ENCODE measurements around the gene C14orf132.

The C14orf132 gene

DNA sequence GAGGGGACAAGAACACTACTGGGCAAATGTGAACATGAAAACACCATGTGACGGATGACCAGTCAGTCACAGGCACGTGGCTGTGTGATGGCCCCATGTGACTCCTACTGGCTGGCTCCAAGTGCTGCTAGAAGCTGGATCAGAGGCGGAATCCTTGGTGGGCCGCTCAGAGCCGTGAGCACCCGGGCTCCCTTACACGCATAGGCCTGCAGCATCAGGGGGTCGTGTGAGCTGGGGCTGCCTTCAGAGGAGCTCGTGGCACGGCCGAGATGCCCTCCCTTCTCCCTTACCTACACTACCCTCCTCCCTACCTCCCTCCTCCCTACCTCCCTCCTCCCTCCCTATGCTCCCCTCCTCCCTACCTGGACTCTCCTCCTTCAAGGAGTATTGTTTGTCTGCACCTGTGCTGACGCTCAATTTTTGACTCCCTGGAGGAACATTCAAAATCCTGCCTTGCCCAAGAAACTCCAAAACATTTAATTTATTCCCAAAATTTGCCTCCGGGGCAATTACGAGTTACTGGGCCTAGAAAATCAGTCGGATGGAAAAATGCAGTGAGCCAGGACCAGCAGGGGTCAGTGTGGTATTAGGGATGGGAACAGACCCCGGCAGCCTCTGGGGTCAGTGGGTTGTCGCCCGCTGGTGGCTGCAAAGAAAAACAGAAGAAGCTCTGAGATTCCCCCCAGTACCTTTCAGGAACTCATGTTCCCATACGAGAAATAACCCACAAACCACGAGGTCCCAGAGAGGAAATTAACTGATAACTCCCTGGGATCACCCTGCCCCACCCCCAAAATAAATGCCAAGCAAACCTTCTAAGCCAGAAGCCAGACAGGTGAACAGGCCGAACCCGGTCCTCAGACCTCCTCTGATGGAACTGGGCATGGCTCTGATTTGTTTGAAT is 61.3 kb downstream of the C14orf132 start:
- no peaks in the 10 kb centered on the region for H3K9me2 ChIP-seq (ENCODE audit: low read depth, low read length)
- no peaks in the 10 kb centered on the region for H3F3A ChIP-seq (ENCODE audit: insufficient read depth, low read length)
- H4K20me1 ChIP-seq (ENCODE audit: insufficient read depth, low read length), result no peaks in the 10 kb centered on the region
- H3K9me3 ChIP-seq (ENCODE audit: low read length), result no peaks in the 10 kb centered on the region
- H3K27ac ChIP-seq (ENCODE audit: low read depth, low read length, poor library complexity, severe bottlenecking), result no peak overlapping the region
- TF ChIP-seq EZH2 (IDR thresholded peaks at IDR 0.05; ENCODE audit: borderline replicate concordance, low read length) (no peak), CTCF (IDR thresholded peaks at IDR 0.05; ENCODE audit: low read length) (peak; percentile 99)
- peaks cover 12% of the 10 kb centered on the region for H3K4me1 ChIP-seq (ENCODE audit: insufficient read depth, low read length, severe bottlenecking)
- H3K4me2 ChIP-seq (ENCODE audit: low read length), result no peak overlapping the region
- no peaks in the 10 kb centered on the region for H3K79me2 ChIP-seq (ENCODE audit: insufficient read depth, low read length)
- no peak overlapping the region for H3K4me3 ChIP-seq (ENCODE audit: low read depth, low read length, poor library complexity, severe bottlenecking)
- no peaks in the 10 kb centered on the region for H3K36me3 ChIP-seq (ENCODE audit: insufficient read depth, low read length)
- H3K27me3 ChIP-seq (ENCODE audit: insufficient read depth, low read length), result no peaks in the 10 kb centered on the region
- H2AFZ ChIP-seq (ENCODE audit: low read length), result no peak overlapping the region
- H3K9ac ChIP-seq (ENCODE audit: low read length), result no peak overlapping the region

GRCh38 chr14:96102081-96102856 is 63.1 kb downstream of the C14orf132 start:
- Histone ChIP-seq H3K27ac (ENCODE audit: low read depth, low read length, poor library complexity, severe bottlenecking) (no peak overlapping the region), H3K9me2 (ENCODE audit: low read depth, low read length) (no peaks in the 10 kb centered on the region), H3K4me3 (ENCODE audit: low read depth, low read length, poor library complexity, severe bottlenecking) (no peak overlapping the region)

GRCh38 chr14:96103075-96103474 is 63.9 kb downstream of the C14orf132 start:
- Histone ChIP-seq H3K9me2 (ENCODE audit: low read depth, low read length) (no peaks in the 10 kb centered on the region), H3K9me3 (ENCODE audit: low read length) (no peaks in the 10 kb centered on the region), H3K4me2 (ENCODE audit: low read length) (no peak overlapping the region), H4K20me1 (ENCODE audit: insufficient read depth, low read length) (no peaks in the 10 kb centered on the region), H3K27me3 (ENCODE audit: insufficient read depth, low read length) (no peaks in the 10 kb centered on the region; the same call in 1 of the 2 replicates), H3K4me1 (ENCODE audit: insufficient read depth, low read length, severe bottlenecking) (peaks cover 12% of the 10 kb centered on the region), H3F3A (ENCODE audit: insufficient read depth, low read length) (no peaks in the 10 kb centered on the region), H3K36me3 (ENCODE audit: insufficient read depth, low read length) (no peaks in the 10 kb centered on the region), H2AFZ (ENCODE audit: low read length) (no peak overlapping the region), H3K4me3 (ENCODE audit: low read depth, low read length, poor library complexity, severe bottlenecking) (no peak overlapping the region), H3K9ac (ENCODE audit: low read length) (no peak overlapping the region), H3K79me2 (ENCODE audit: insufficient read depth, low read length) (no peaks in the 10 kb centered on the region), H3K27ac (ENCODE audit: low read depth, low read length, poor library complexity, severe bottlenecking) (no peak overlapping the region)
- TF ChIP-seq CTCF (IDR thresholded peaks at IDR 0.05; ENCODE audit: low read length) (no peak), EZH2 (IDR thresholded peaks at IDR 0.05; ENCODE audit: borderline replicate concordance, low read length) (no peak)

More at GRCh38 chr14:96102081-96102856, 63.1 kb downstream of the C14orf132 start:
- no peaks in the 10 kb centered on the region for H3K36me3 ChIP-seq (ENCODE audit: insufficient read depth, low read length)
- no peak overlapping the region for H3K9ac ChIP-seq (ENCODE audit: low read length)
- no peaks in the 10 kb centered on the region; the same call in 1 of the 2 replicates for H3K27me3 ChIP-seq (ENCODE audit: insufficient read depth, low read length)
- peaks cover 12% of the 10 kb centered on the region for H3K4me1 ChIP-seq (ENCODE audit: insufficient read depth, low read length, severe bottlenecking)
- TF ChIP-seq CTCF (IDR thresholded peaks at IDR 0.05; ENCODE audit: low read length) (no peak), EZH2 (IDR thresholded peaks at IDR 0.05; ENCODE audit: borderline replicate concordance, low read length) (no peak)
- no peaks in the 10 kb centered on the region for H4K20me1 ChIP-seq (ENCODE audit: insufficient read depth, low read length)
- H3K9me3 ChIP-seq (ENCODE audit: low read length), result no peaks in the 10 kb centered on the region
- no peaks in the 10 kb centered on the region for H3K79me2 ChIP-seq (ENCODE audit: insufficient read depth, low read length)
- H3K4me2 ChIP-seq (ENCODE audit: low read length), result no peak overlapping the region
- no peak overlapping the region for H2AFZ ChIP-seq (ENCODE audit: low read length)
- H3F3A ChIP-seq (ENCODE audit: insufficient read depth, low read length), result no peaks in the 10 kb centered on the region
